IPS-15b (cell line): ENCODE data around the gene SYNDIG1.

Experiments used
- H3K27me3 ChIP-seq: one replicate; pipeline ENCODE4 v1.6.1; 2013; ENCODE audit warnings: low read length; ENCODE audit not compliant: control insufficient read depth, insufficient read depth
- H3K36me3 ChIP-seq: one replicate; pipeline ENCODE4 v1.6.1; 2013; ENCODE audit warnings: low read length; ENCODE audit not compliant: control insufficient read depth, insufficient read depth
- H3K4me1 ChIP-seq: one replicate; pipeline ENCODE4 v1.6.1; 2013; ENCODE audit warnings: mild to moderate bottlenecking, low read length; ENCODE audit not compliant: control insufficient read depth, insufficient read depth
- H3K4me3 ChIP-seq: one replicate; pipeline ENCODE4 v1.5.1; 2013; ENCODE audit warnings: low read depth, low read length
- H3K9ac ChIP-seq: one replicate; pipeline ENCODE4 v1.6.1; 2013; ENCODE audit warnings: low read depth, mild to moderate bottlenecking, low read length
- H3K9me3 ChIP-seq: one replicate; pipeline ENCODE4 v1.6.1; 2013; ENCODE audit warnings: mild to moderate bottlenecking, low read length; ENCODE audit not compliant: control insufficient read depth, insufficient read depth

The SYNDIG1 gene

DNA sequence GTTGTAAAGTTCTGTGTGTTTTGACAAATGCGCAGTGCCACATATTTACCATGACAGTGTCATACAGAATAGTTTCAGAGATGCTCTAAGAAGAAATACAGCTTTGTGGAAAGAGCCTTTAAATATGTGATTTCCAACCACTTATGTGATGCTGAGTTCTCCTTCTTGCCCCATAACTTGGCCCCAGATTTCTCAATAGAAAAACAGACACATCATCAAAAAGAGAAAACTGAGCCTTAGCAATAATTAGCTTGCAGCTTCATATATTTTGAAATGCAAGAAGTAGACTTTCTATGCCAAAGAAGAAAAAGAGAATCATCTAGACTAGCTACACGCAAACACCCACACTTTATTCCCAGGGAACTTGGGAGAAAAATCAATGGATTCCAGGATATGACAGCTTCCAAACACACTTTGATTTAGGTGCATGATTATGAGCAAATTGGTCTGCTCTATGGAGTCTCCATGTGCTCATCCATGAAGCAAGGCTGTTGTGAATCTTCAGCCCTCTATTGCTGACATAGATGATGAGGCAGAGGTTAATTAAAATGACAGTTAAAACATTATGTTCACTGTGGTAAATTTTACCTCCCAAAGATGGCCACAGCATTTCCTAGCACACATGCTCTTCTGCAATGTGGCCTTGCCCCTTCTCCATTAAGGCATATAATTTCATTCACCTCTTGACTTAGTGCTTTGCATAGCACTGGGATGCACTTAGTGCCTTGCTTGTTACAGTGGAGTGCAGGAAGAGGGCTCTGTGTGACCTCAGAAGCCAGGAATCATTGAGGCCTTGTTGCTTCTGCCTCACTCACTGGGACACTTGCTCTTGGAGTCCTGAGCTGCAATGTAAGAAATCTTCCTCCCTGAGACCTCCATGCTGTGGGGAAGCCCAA lies 174.6 kb downstream of the SYNDIG1 start:
- Histone ChIP-seq H3K9ac (no peak overlapping the region), H3K9me3 (no peaks in the 10 kb centered on the region), H3K36me3 (peaks cover 2% of the 10 kb centered on the region), H3K4me3 (no peak overlapping the region), H3K4me1 (no peaks in the 10 kb centered on the region), H3K27me3 (no peaks in the 10 kb centered on the region)

DNA sequence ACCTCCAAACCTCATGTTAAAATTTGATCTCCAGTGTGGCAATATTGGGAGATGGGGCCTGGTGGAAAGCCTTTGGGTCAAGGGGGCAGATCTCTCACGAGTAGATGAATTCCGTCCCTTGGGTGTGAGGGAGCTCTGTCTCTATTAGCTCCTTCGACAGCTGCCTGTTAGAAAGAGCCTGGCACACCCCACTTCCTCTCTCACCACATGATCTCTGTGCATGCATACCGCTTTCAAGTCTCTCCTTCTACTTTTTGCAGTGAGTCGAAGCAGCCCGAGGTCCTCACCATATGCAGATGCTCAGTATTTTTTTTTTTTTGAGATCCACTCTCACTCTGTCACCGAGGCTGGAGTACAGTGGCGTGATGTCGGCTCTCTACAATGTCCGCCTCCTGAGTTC lies 176.9 kb downstream of the SYNDIG1 start:
- no peak overlapping the region for H3K9ac ChIP-seq
- H3K36me3 ChIP-seq, result peaks cover 2% of the 10 kb centered on the region
- H3K4me1 ChIP-seq, result no peaks in the 10 kb centered on the region
- H3K27me3 ChIP-seq, result no peaks in the 10 kb centered on the region
- no peaks in the 10 kb centered on the region for H3K9me3 ChIP-seq
- no peak overlapping the region for H3K4me3 ChIP-seq

DNA sequence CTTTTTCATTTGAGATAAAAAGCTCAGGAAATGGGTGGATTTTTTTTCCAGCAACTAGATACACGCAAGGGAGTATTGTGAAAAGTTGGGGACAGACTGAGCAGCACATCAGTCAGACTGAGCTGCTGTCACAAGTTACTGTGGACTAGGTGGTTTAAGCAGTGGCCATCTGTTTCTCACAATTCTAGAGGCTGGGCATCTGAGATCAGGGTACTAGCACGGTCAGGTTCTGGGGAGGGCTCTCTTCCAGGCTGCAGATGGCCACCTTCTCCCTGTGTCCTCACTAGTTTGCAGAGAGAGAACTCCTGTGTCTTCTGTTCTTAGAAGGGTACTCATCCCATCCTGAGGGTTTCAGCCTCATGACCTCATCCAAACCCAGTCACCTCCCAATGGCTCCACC lies 178.3 kb downstream of the SYNDIG1 start:
- H3K27me3 ChIP-seq, result no peaks in the 10 kb centered on the region

DNA sequence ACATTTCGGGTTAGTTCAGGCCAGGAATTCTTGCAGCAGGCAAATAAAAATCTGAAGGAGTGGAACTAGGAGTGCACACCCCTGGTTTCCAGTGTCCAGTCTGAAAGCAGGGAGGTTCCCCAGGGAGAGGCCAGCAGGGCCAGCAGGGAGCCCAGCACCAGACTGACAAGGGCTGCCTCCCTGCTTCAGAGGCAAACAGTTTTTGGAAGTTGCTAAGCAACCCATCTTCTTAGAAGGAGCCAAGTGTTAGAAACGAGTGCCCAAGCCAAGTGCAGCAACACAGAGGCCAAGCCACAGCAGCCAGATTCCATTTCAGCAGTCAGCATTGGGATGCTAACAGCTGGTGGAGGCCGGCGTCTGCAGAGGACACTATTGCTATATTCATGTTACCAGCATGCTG lies 179.1 kb downstream of the SYNDIG1 start:
- H3K4me3 ChIP-seq, result no peak overlapping the region
- H3K9ac ChIP-seq, result no peak overlapping the region
- no peaks in the 10 kb centered on the region for H3K27me3 ChIP-seq
- H3K4me1 ChIP-seq, result no peaks in the 10 kb centered on the region
- peaks cover 2% of the 10 kb centered on the region for H3K36me3 ChIP-seq
- no peaks in the 10 kb centered on the region for H3K9me3 ChIP-seq

More for the DNA sequence above, 178.3 kb downstream of the SYNDIG1 start:
- no peak overlapping the region for H3K9ac ChIP-seq
- peaks cover 2% of the 10 kb centered on the region for H3K36me3 ChIP-seq
- H3K4me1 ChIP-seq, result no peaks in the 10 kb centered on the region
- H3K9me3 ChIP-seq, result no peaks in the 10 kb centered on the region
- H3K4me3 ChIP-seq, result no peak overlapping the region

DNA sequence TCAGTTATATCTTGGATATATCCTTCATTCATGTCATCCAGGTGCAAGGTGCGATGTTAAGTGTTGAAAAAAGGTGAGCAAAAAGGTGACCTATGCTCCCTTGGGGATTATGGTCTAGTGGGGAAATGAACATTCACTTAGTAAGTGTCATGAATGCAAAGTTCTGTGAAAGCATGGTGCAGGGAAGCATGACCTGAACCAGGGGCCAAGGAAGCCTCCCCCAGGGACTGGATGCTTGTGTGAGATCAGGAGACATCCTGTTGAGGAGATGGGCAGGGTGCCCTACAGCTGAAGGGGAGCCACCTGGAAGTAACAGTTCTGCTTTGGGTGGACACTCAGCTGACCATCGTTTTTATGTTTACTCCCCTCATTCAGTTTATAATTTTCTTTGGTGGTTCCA lies 179.5 kb downstream of the SYNDIG1 start:
- H3K4me3 ChIP-seq, result no peak overlapping the region
- no peaks in the 10 kb centered on the region for H3K4me1 ChIP-seq
- H3K9me3 ChIP-seq, result no peaks in the 10 kb centered on the region
- no peak overlapping the region for H3K9ac ChIP-seq
- H3K36me3 ChIP-seq, result peaks cover 2% of the 10 kb centered on the region
- H3K27me3 ChIP-seq, result no peaks in the 10 kb centered on the region

DNA sequence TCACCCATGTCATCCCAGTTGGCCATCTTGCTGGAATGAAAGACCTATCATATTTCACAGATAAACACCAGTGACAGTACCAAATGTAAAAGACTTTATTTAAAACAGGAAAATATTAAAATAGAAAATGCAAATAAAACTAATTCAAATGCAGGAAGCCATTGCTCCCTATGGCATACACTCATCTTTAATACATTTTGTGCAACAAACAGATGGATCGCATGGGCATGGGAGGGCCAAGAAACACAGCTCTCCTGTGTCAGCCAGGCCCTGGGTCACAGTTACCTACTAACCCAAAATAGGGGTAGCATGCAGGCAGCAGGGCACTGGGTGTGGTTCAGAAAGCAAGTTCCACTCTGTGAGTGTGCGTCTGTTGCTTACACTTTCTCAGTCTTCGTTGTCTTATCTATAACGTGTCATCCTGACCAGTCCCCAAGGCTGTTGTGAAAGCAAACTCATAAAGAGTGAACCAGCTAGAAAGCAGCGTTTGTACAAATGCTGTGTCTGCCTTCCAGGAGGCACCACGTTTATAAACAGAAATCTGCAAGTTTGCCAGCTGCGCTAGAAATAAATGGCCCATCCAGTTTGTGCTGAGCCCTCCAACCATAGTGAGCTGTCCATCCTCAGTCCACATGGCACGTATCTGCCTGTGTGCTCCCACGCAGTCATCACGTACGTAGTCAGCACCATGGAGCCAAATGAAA lies 180.5 kb downstream of the SYNDIG1 start:
- Histone ChIP-seq H3K9ac (no peak overlapping the region), H3K9me3 (no peaks in the 10 kb centered on the region), H3K4me3 (no peak overlapping the region), H3K36me3 (peaks cover 2% of the 10 kb centered on the region), H3K4me1 (no peaks in the 10 kb centered on the region), H3K27me3 (no peaks in the 10 kb centered on the region)

DNA sequence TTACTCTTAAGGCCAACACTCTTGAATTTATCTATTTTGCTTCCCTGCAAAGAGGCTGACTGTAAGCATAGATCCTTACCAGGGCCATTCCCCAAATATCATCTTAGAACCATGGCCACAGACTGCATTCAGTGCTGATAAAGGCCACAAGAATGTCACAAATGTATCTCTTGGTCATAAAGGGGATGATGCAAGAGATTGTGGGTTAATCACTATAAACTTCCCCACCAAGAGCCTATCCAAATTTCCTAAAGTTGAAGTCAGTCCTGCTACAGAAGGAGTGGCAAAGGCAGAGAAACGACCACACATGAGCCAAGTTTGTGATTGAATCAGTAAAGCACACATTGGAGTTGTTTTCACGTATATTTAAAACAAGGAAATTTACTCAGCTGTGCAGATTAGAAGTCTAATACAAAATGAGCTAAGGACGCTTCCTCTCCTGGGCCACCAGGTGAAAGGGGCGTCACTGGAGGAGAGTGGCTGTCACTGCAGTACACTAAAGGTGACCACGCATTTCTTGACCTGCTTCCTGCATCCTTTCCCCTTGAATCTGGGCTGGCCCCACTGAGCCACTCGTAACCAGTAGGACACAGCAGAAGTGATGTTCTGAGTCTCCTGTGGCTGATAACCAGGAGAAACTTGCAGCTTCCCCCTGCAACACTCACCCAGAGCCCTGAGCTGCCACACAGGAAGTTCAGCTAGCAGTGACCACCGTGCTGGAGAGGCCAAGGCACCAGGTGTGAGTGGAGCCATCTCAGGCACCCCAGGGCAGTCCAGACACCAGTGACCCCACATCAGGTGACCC lies 181.9 kb downstream of the SYNDIG1 start:
- no peaks in the 10 kb centered on the region for H3K4me1 ChIP-seq

DNA sequence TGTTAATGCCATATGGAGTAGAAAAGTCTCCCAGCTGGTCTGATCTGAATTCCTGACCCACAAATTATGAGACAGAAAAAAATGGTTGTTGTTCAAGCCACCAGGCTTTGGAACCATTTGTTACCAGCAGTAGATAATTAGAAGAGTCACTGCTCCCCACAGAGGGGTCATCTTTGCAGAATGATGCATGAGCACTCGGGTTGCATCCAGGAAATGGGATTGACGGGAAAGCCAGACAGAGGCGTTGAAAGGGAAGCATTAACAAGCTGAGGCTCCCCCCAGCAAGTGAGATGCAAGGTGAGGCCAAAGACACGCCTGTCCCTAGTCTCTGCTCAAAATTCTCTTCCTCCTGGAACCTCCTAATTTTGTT lies 182.5 kb downstream of the SYNDIG1 start:
- Histone ChIP-seq H3K9ac (no peak overlapping the region), H3K4me3 (no peak overlapping the region), H3K27me3 (no peaks in the 10 kb centered on the region), H3K9me3 (no peaks in the 10 kb centered on the region), H3K36me3 (peaks cover 2% of the 10 kb centered on the region), H3K4me1 (no peaks in the 10 kb centered on the region)

More for the DNA sequence above, 181.9 kb downstream of the SYNDIG1 start:
- Histone ChIP-seq H3K36me3 (peaks cover 2% of the 10 kb centered on the region), H3K9ac (no peak overlapping the region), H3K9me3 (no peaks in the 10 kb centered on the region), H3K27me3 (no peaks in the 10 kb centered on the region), H3K4me3 (no peak overlapping the region)

DNA sequence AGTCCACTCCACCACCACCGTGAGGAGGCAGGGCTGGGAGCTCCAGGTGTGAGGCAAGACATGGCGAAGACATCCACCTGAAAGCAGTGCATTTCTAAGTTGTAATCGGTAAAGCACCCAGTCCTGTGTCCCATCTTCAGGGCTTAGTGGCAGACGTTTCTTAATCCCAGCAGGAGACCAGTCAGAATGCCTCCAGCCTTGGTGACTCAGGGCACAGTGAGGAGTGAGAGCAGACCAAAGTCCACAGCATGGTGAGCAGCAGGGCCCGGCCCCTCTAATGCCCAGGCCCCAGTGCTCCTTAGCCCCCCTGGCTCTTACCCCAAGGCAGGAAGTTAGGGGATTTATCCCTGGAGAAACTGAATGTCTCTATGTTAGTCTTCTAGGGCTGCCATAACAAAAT lies 183.9 kb downstream of the SYNDIG1 start:
- H3K4me3 ChIP-seq, result no peak overlapping the region
- peaks cover 1% of the 10 kb centered on the region for H3K36me3 ChIP-seq
- no peaks in the 10 kb centered on the region for H3K9me3 ChIP-seq
- H3K27me3 ChIP-seq, result no peaks in the 10 kb centered on the region
- no peak overlapping the region for H3K9ac ChIP-seq
- no peaks in the 10 kb centered on the region for H3K4me1 ChIP-seq

DNA sequence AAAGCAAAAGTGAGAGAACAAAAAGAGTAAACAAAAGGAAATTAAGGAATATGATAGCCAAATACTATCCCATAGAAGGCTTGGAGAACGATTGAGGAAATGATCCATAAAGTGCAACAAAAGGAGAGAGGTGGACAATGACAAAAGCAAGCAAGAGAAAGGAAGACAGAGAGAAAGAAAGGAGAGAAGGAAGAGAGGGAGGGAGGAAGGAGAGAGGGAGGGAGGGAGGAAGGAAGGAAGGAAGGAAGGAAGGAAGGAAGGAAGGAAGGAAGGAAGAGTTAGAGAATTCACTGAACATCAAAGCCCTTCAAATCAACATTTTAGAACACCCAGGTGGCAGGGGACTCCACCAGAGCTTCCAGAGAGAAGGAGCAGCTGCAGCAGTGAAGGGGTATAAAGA lies 185.0 kb downstream of the SYNDIG1 start:
- H3K9me3 ChIP-seq, result no peaks in the 10 kb centered on the region
- H3K36me3 ChIP-seq, result no peaks in the 10 kb centered on the region
- H3K4me3 ChIP-seq, result no peak overlapping the region
- H3K4me1 ChIP-seq, result no peaks in the 10 kb centered on the region
- H3K27me3 ChIP-seq, result no peaks in the 10 kb centered on the region
- H3K9ac ChIP-seq, result no peak overlapping the region

DNA sequence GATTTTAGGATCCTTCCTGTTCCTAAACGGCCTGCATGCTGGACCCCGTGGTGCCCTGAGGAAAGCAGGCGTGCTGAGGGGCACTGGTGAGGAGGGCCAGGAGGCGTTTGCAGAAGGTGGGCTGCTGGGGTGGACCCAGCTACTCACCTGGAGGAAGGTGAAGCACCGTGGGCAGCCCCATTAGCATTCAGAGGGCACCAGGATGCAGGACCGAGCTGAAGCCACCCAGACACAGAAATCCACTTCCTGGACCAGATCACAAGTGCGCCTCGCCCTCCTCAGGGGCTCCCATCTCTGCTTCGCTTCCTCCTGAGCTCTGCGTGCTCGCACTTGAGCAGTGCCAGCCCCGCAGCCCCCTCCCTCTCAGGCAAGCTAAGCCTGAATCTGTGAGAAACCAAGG lies 187.0 kb downstream of the SYNDIG1 start:
- Histone ChIP-seq H3K27me3 (no peaks in the 10 kb centered on the region), H3K9me3 (no peaks in the 10 kb centered on the region), H3K9ac (no peak overlapping the region), H3K36me3 (no peaks in the 10 kb centered on the region), H3K4me1 (no peaks in the 10 kb centered on the region), H3K4me3 (no peak overlapping the region)
